Urinary bladder (tissue), 4 donors: ENCODE results near the gene YTHDC2. TPM values are rescaled to one million over a fixed set of nuclear protein-coding genes. Genes with fewer than 3 reads are reported as not detected.

Source experiments
- DNase-seq: peaks from one replicate; pipeline ENCODE4 v3.0.0-alpha.2; 2015; ENCODE audit errors: extremely low spot score
- H3K27ac ChIP-seq: one replicate; pipeline ENCODE4 v1.5.1; 2013; ENCODE audit warnings: low read depth, mild to moderate bottlenecking, moderate library complexity
- H3K36me3 ChIP-seq: one replicate; pipeline ENCODE4 v1.6.1; 2013; ENCODE audit warnings: mild to moderate bottlenecking, moderate library complexity; ENCODE audit not compliant: insufficient read depth
- H3K4me1 ChIP-seq: one replicate; pipeline ENCODE4 v1.6.1; 2013; ENCODE audit warnings: mild to moderate bottlenecking, moderate library complexity; ENCODE audit not compliant: insufficient read depth
- H3K4me3 ChIP-seq: one replicate; pipeline ENCODE4 v1.5.1; 2013; ENCODE audit warnings: low read depth, low read length
- WGBS: extraction: QIAGEN DNeasy Blood & Tissue Kit; methylation state at CpG from one replicate; pipeline ENCODE4 v1.1.7; 2013; 5-methylcytosine and 5-hydroxymethylcytosine counted together
- polyA plus RNA-seq: library from polyadenylated mRNA; stranded (reverse); fragments of 200-250 nt; gene quantifications from one replicate; pipeline ENCODE4 v1.2.3, GENCODE V29; 2013
- total RNA-seq: library from RNA; depleted of rRNA; stranded (reverse); fragments of >200 nt; gene quantifications from one replicate; pipeline ENCODE4 v1.2.3, GENCODE V29; 2014
- donor health status: healthy with polysubstance abuse.
- donor health status: healthy.

YTHDC2 gene
- total and polyA plus RNA-seq, 2 donors, result 9.5 to 69.1 TPM

- Histone ChIP-seq H3K4me1 (no peaks in the 10 kb centered on the region), H3K4me3 (no peak overlapping the region), H3K27ac (no peak overlapping the region), H3K36me3 (no peaks in the 10 kb centered on the region)
- DNase-seq, result no peak
- WGBS, result 91% methylated on average over 2 of the region's 2 CpGs
These were observed 18.1 kb downstream of the YTHDC2 start for GRCh38 chr5:113531481-113532159.

DNA sequence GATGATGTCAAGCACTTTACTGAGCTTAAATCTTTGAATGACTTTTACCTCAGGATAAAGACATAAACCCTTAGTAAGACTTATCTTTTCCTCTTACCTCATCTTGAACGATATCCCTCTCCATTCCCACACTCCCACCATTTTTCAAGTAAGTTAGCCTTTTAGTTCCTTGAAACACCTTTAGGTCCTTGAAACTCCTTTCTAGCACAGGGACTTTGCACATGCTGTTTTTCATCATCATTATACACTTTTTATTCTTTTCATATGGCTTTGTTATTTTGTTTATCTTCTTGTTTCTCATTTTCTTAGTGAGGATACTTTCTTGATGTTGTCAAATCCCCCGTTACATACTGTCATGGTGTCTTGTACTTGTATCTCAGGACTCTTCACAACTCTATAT lies 24.8 kb downstream of the YTHDC2 start:
- Histone ChIP-seq H3K4me3 (no peak overlapping the region), H3K4me1 (no peaks in the 10 kb centered on the region)
- DNase-seq, result no peak

GRCh38 chr5:113546703-113547183 lies 33.2 kb downstream of the YTHDC2 start:
- DNase-seq, result no peak
- Histone ChIP-seq H3K36me3 (peaks cover 2% of the 10 kb centered on the region), H3K4me3 (no peak overlapping the region), H3K27ac (no peak overlapping the region), H3K4me1 (no peaks in the 10 kb centered on the region)
- WGBS, result 44% methylated on average over 3 of the region's 3 CpGs

More for the DNA sequence above, 24.8 kb downstream of the YTHDC2 start:
- Histone ChIP-seq H3K36me3 (no peaks in the 10 kb centered on the region), H3K27ac (no peak overlapping the region)
- WGBS, result 97% methylated on average over 2 of the region's 2 CpGs

GRCh38 chr5:113548396-113548795 lies 34.9 kb downstream of the YTHDC2 start:
- peaks cover 3% of the 10 kb centered on the region for H3K36me3 ChIP-seq

DNA sequence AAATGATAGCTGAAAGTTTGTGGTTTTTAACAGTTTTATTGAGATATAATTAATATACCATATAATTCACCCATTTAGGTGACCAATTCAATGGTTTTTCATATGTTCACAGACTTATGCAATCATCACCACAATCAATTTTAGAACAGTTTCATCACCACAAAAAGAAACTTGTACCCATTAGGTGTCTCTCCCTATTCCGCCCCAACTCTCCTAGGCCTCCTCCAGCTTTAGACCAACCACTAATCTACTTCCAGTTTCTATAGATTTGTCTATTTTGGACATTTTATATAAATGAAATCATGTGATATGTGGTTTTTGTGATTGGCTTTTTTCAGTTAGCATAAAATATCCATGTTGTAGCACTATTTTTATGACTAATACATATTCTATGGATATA lies 38.6 kb downstream of the YTHDC2 start:
- WGBS, result 94% methylated on average over 1 of the region's 1 CpG
- DNase-seq, result no peak
- no peaks in the 10 kb centered on the region for H3K4me1 ChIP-seq
- H3K4me3 ChIP-seq, result no peak overlapping the region
- H3K27ac ChIP-seq, result no peak overlapping the region
- peaks cover 3% of the 10 kb centered on the region for H3K36me3 ChIP-seq

More at GRCh38 chr5:113548396-113548795, 34.9 kb downstream of the YTHDC2 start:
- Histone ChIP-seq H3K27ac (no peak overlapping the region), H3K4me3 (no peak overlapping the region), H3K4me1 (no peaks in the 10 kb centered on the region)
- 72% methylated on average over 2 of the region's 2 CpGs for WGBS
- DNase-seq, result no peak

DNA sequence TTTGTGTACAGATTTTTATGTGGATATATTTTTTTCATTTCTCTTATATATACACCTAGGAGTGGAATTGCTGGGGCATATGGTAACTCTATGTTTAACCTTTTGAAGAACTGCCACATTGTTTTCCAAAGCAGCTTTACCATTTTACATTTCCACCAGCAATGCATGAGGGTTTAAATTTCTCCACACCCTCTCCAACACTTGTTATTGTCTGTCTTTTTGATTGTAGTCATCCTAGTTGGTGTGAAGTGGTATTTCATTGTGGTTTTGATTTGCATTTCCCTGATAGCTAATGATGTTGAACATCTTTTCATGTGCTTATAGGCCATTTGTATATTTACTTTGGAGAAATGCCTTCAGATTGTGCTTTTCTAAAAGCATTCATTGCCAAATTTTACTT lies 39.1 kb downstream of the YTHDC2 start:
- no peaks in the 10 kb centered on the region for H3K4me1 ChIP-seq
- DNase-seq, result no peak
- no peak overlapping the region for H3K4me3 ChIP-seq
- no peak overlapping the region for H3K27ac ChIP-seq
- H3K36me3 ChIP-seq, result peaks cover 3% of the 10 kb centered on the region

- Histone ChIP-seq H3K27ac (no peak overlapping the region), H3K4me3 (no peak overlapping the region), H3K36me3 (peaks cover 2% of the 10 kb centered on the region), H3K4me1 (no peaks in the 10 kb centered on the region)
- 93% methylated on average over 3 of the region's 3 CpGs for WGBS
- DNase-seq, result no peak
These were observed 49.4 kb downstream of the YTHDC2 start for GRCh38 chr5:113562828-113563400.

DNA sequence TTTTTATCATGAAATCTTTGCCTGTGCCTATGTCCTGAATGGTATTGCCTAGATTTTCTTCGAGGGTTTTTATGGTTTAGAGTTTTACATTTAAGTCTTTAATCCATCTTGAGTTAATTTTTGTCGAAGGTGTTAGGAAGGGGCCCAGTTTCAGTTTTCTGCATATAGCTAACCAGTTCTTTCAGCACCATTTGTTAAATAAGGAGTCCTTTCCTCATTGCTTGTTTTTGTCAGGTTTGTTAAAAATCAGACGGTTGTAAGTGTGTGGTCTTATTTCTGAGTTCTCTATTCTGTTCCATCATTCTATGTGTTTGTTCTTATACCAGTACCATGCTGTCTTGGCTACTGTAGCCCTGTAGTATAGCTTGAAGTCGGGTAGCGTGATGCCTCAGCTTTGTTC lies 55.9 kb downstream of the YTHDC2 start:
- H3K27ac ChIP-seq, result no peak overlapping the region
- WGBS, result 98% methylated on average over 5 of the region's 5 CpGs

GRCh38 chr5:113572716-113573115 lies 59.2 kb downstream of the YTHDC2 start:
- no peak overlapping the region for H3K27ac ChIP-seq
- no peaks in the 10 kb centered on the region for H3K4me1 ChIP-seq
- WGBS, result 97% methylated on average over 2 of the region's 2 CpGs

More for the DNA sequence above, 55.9 kb downstream of the YTHDC2 start:
- H3K4me3 ChIP-seq, result no peak overlapping the region
- no peak for DNase-seq
- peaks cover 2% of the 10 kb centered on the region for H3K36me3 ChIP-seq
- no peaks in the 10 kb centered on the region for H3K4me1 ChIP-seq

DNA sequence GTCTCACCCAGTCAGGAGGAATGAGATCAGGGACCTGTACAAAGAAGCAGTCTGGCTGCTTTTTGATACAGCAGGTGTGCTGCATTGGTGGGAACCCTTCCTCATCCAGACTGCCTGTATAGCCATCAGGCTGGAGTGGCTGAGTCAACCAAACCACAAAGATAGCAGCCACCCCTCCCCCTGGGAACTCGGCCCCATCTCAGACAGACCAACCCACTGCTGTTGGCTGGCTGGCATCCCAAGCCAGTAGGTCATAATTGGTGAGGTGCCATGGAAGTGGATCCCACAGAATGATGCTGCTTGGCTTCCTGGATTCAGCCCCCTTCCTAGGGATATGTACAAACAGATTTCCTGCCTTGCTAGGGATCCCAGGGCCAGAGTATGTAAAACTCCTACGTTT lies 60.9 kb downstream of the YTHDC2 start:
- Histone ChIP-seq H3K27ac (no peak overlapping the region), H3K4me1 (no peaks in the 10 kb centered on the region), H3K4me3 (no peak overlapping the region), H3K36me3 (no peaks in the 10 kb centered on the region)
- DNase-seq, result no peak
- 66% methylated on average over 2 of the region's 2 CpGs for WGBS

More at GRCh38 chr5:113572716-113573115, 59.2 kb downstream of the YTHDC2 start:
- no peak for DNase-seq
- no peaks in the 10 kb centered on the region for H3K36me3 ChIP-seq
- no peak overlapping the region for H3K4me3 ChIP-seq

GRCh38 chr5:113575074-113575473 lies 61.6 kb downstream of the YTHDC2 start:
- Histone ChIP-seq H3K4me3 (no peak overlapping the region), H3K36me3 (no peaks in the 10 kb centered on the region), H3K4me1 (no peaks in the 10 kb centered on the region), H3K27ac (no peak overlapping the region)
- DNase-seq, result no peak
- WGBS, result 93% methylated on average over 4 of the region's 4 CpGs

DNA sequence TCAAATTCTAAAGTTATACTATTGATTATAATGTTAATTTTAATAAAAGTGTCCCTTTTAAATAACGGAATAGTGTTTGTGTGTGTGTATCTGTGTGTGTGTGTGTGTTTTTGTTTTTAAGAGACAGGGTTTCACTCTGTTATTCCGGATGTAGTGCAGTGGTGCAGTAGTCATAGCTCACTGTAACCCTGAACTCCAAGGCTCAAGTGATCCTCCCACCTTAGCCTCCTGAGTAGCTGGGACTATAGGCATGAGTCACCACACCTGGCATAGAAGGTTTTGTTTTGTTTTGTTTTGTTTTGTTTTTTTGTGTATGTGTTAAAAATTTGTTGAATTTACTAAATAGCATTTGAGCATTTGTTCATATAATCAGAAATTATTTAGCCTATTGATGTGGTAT lies 64.6 kb downstream of the YTHDC2 start:
- 74% methylated on average over 2 of the region's 2 CpGs for WGBS
- Histone ChIP-seq H3K36me3 (peaks cover 3% of the 10 kb centered on the region), H3K4me1 (no peaks in the 10 kb centered on the region), H3K27ac (no peak overlapping the region), H3K4me3 (no peak overlapping the region)
- no peak for DNase-seq

DNA sequence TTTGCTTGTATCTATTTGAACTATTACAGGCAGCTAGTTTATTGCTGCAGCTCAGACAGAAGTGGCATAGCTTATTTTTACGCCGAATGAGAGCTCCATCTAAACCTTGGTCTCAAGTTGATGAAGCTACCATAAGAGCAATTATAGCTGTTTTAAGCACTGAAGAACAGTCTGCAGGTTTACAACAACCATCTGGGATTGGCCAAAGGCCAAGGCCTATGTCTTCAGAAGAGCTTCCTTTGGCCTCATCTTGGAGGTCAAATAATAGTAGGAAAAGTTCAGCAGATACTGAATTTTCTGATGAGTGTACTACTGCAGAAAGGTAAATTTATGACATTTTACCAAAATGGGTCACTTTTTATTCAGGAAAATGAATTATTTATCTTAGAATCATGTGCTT lies 67.9 kb downstream of the YTHDC2 start:
- H3K4me1 ChIP-seq, result no peaks in the 10 kb centered on the region
- H3K27ac ChIP-seq, result no peak overlapping the region
- 69% methylated on average over 2 of the region's 2 CpGs for WGBS
- H3K4me3 ChIP-seq, result no peak overlapping the region
- DNase-seq, result no peak
- H3K36me3 ChIP-seq, result peaks cover 6% of the 10 kb centered on the region

DNA sequence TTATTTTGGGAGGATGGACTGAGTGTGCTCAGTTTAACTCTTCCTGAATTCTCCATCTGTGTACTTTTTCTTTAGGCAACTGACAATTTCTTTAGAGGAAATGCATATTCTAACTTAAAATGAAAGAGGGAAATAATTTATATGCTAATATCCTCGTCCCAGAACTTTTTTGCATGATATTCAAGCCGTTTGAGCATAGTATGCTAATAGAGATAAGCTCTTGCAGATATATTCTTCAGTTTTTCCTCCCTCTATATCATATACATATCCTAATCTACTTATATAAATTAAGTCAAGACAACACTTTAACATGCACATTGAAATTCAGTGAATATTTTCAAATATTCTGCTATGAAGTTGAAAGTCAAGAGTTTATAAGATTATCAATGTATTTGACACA lies 84.7 kb downstream of the YTHDC2 start:
- no peaks in the 10 kb centered on the region for H3K36me3 ChIP-seq
- H3K4me3 ChIP-seq, result no peak overlapping the region
- H3K4me1 ChIP-seq, result no peaks in the 10 kb centered on the region
- DNase-seq, result no peak
- H3K27ac ChIP-seq, result no peak overlapping the region
- WGBS, result 74% methylated on average over 2 of the region's 2 CpGs
